Hematopoietic multipotent progenitor cell treated with erythropoietin and hydrocortisone succinate and interleukin-3 and kit ligand, for 15 days (in vitro differentiated cells): ENCODE measurements around the gene CFAP77.

ENCODE experiments used
- DNase-seq: peaks from one replicate; pipeline ENCODE4 v3.0.0-alpha.2; 2015; ENCODE audit warnings: low spot score

The CFAP77 gene

GRCh38 chr9:132582786-132583583 is 173.0 kb downstream of the CFAP77 start:
- DNase-seq = no peak

DNA sequence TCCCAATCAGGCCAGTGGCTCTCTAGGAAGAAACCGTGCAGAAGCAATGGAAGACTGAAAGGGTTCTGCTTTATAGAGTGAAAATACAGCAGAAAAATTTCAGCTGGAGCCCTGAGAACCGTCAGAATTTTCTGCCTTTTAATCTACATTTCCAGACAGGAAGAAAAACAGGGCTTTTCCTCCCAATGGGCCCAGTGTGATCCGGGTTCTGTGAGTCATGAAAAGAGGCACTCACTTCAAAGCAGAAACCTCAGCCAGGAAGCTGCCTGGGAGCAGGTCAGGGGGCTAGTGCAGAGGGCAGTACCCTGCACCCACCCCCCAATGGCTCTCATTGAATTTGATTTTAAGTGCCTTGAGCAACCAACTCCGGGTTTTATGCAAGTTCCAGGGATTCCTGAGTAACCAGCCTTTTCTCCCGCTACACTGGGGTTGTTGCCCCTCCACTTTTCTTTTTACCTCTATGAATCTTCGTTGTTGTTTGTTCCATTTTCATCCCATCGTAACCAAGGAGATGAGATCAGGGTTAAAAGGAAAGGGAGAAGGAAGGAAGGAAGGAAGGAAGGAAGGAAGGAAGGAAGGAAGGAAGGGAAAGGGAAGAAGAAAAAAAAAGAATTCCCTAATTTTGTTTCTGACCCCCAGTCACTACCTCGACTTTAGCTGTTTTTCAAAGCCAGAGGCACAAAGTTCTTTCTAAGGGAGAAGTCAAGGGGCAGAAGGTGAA is 173.7 kb downstream of the CFAP77 start:
- no peak for DNase-seq

GRCh38 chr9:132584601-132585560 is 174.9 kb downstream of the CFAP77 start:
- DNase-seq = no peak

- DNase-seq = no peak
Observed at GRCh38 chr9:132585954-132586829, 176.2 kb downstream of the CFAP77 start.

GRCh38 chr9:132586830-132587591 is 177.0 kb downstream of the CFAP77 start:
- DNase-seq = no peak

DNA sequence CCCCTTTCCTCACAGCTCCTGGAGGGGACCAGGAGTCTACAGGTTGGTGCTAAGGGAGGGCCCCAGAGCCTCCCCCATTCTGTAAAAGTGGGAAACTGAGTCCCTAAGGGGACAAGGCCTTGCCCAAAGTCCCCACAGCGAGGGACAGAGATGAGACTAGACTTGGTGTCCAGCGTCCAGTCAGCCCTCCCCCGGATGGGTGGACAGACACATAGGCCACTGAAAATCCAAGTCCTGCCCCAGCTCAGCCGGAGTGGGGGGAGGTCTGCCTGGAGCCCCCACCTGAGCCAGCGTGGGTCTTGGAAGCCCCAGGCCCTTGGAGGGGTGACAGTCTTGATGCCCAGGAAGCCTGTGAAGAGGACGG is 177.6 kb downstream of the CFAP77 start:
- no peak for DNase-seq

GRCh38 chr9:132588098-132588497 is 178.1 kb downstream of the CFAP77 start:
- DNase-seq = no peak

GRCh38 chr9:132588501-132589147 is 178.6 kb downstream of the CFAP77 start:
- no peak for DNase-seq

DNA sequence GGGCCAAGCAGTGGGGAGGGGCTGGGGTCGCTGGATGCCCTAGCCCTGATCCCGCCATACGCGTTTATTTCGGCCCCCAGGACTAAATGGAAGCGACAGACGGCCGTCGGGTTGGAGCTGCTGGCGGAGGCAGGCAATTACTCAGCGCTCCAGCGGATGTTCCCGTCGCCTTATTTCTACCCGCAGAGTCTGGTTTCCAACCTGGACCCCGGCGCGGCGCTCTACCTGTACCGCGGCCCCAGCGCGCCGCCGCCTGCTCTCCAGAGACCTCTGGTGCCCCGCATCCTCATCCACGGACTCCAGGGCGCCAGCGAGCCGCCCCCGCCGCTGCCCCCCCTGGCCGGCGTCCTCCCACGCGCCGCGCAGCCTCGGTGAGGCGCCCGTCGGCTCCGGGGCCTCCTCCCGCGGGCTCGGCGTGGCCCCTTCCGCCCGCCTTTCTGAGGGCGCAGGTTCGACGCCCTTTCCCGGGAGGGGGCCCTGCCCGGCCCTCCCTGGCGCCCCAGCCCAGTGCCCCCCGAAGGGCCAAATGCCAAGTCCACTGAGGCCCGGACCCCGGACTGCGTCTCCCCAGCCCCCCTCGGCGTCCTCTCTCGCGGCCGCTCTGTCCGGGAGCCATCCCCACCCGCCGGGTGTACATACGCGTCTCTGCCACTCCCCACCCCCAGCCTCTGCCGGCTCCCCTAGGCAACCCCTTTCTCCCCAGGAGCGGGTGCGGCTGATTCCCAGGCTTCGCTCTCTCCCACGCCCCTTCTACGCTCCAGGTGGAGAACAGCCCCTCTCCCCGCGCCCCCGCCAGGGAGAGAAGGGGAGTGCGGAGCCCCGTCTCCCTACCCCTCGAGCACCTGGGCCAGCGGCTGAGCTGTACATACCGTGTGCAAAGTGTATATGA is 179.4 kb downstream of the CFAP77 start:
- no peak for DNase-seq

DNA sequence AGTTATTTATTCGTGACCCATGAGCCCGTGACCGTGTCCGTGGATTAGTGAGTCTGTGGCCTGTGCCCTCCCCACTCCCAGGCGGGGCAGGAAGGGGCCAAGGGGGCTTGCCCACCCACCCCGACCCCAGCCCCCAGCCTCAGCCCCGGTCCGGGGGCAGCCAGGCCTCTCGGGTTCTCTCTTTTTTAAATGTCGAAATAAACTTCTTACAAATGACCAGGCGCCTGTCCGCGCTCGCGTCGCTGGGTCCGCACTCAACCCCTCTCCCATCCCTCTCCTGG is 180.0 kb downstream of the CFAP77 start:
- no peak for DNase-seq

DNA sequence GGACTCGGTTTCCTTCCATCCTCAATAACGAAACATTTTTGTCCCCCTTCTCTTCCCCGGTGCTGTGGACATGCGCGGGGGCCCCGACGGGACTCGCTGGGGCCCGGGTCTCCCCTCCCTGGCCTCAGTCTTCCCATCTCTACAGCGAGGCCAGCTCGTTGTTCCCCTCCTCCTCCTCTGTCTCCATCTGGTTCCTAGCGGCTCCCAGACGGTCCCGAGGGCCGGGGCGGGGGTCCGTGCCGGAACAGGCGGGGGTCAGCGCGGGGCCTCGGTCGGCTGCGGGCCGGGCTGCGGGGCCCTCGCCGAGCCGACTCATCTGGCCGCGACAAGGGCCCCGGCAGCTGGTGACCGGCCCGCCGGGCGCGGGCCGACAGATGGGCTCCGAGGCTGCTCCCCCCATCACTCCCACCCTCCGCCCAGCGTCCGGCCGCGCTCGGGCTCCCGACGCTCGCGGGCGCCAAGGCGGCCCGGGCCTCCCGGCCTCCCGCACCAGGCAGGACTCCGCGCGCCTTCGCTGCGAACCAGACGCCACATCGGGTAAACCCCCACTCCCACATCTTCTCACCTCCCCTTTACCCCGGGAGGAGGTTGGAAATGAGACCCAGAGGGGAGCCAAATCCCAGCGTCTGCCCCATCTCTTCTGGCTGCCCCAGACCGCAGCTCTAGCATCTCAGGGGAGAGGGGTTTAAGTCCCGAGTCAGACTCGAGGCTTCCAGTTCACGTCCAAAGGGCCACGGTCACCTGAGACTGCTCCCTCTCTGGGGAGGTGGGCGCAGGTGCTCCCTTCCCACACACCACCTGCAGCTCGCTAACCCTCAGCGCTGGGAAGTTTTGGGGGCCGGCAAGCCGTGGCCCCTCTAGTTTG is 180.5 kb downstream of the CFAP77 start:
- no peak for DNase-seq

DNA sequence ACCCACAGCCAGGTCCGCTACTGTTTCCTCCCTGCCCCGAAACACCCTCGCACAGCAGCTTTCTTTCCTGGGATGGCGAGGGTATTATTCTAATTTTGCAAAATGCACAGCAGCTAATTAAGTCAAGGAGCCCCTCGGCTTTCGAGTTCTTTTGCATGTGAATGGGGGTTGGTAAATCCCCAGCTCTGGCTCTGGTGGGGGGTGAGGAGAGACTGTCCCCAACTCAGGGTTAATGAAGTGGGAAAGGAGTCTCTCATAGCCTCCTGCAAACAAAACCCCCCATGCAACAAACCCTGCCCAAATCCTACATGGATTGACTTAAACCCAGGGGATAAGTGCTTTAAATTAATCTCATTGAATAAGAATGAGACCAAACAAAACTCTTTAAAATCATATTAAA is 181.2 kb downstream of the CFAP77 start:
- DNase-seq = no peak

DNA sequence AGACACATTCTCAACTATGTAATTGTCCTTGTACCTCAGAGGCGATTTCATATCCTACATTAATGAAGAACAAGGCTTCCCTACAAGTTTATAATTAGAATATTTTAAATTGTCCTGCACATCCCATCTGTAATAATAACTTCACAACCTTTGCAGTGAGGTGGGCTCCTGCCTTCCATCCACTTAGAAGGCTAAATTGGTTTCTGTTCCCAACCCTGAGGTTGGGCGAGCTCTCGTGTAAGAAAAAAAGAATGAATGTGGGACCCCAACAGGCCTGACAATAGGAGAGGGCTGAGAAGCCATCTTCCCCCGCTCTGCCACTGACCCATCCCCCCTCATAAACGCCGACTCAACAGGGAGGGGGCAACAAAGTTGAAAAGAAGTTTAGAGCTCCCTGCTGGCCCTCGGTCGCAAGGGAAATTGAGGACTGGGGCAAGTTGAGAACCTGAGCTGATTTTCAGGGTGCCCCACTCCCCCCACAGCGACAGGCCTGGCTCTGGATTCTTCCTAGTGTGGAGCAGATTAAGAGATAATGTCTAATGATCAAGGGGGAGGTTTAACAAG is 181.8 kb downstream of the CFAP77 start:
- no peak for DNase-seq

- DNase-seq = no peak
Observed at GRCh38 chr9:132592451-132592850, 182.4 kb downstream of the CFAP77 start.

DNA sequence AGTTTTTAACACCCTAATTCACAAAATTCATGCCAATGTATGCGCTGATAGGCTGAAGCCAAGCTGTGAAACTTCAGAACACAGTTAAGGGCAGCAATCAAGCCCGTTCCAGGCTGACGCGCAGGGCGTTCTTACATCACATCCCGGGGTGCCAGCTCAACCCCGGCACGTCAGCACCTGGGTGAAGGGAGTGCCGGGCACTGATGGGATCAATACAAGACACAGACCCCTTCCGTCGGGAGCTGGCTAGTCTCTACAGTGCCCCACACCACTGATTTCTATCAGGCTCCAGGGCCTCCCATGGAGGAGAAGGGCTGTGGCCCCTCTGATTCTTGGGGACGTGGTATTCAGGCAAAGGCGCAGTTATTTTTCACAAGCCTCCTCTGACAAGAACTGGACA is 184.4 kb downstream of the CFAP77 start:
- no peak for DNase-seq

- DNase-seq = no peak
Observed at GRCh38 chr9:132595319-132595718, 185.3 kb downstream of the CFAP77 start.

- no peak for DNase-seq
Observed at GRCh38 chr9:132596200-132596599, 186.2 kb downstream of the CFAP77 start.
